MCF 10A (cell line): ENCODE results near the gene ARHGEF18. TPM values are rescaled to one million over a fixed set of nuclear protein-coding genes. Genes with fewer than 3 reads are reported as not detected.

Experiments
- BruUV-seq: library from RNA; stranded (reverse); fragments of 400-500 nt; replicated peaks from 2 replicates; lab custom pipeline; 2021; lab: Mats Ljungman, UMichigan
- CTCF ChIA-PET: fragments of 300-600 bp; sonication (Branson Sonifier 250); formaldehyde crosslinking; extraction: SDS; loops from one replicate; lab custom pipeline; 2021; ENCODE audit warnings: antibody characterized with exemption, inconsistent platforms; lab: Yijun Ruan, JAX
- POLR2A ChIA-PET: fragments of 300-600, 350-650 bp; sonication (Branson Sonifier 250); formaldehyde crosslinking; extraction: SDS; loops from one replicate; lab custom pipeline; 2020; ENCODE audit warnings: antibody characterized with exemption, inconsistent platforms; lab: Yijun Ruan, JAX
- DNase-seq: peaks from one replicate; pipeline ENCODE4 v3.0.0-alpha.2; 2018; ENCODE audit not compliant: unreplicated experiment
- H3K27ac Mint-ChIP-seq: one replicate; pipeline ENCODE4 v1.8.0; 2022; ENCODE audit warnings: mild to moderate bottlenecking, low read depth, mixed read lengths; ENCODE audit not compliant: unreplicated experiment
- H3K27me3 Mint-ChIP-seq: one replicate; pipeline ENCODE4 v1.8.0; 2022; ENCODE audit warnings: mixed read lengths; ENCODE audit not compliant: insufficient read depth, unreplicated experiment
- H3K36me3 Mint-ChIP-seq: one replicate; pipeline ENCODE4 v1.8.0; 2022; ENCODE audit warnings: mild to moderate bottlenecking, moderate library complexity, mixed read lengths; ENCODE audit not compliant: insufficient read depth, unreplicated experiment
- H3K4me1 Mint-ChIP-seq: one replicate; pipeline ENCODE4 v1.8.0; 2022; ENCODE audit warnings: mixed read lengths; ENCODE audit not compliant: insufficient read depth, unreplicated experiment
- H3K4me3 Mint-ChIP-seq: one replicate; pipeline ENCODE4 v1.8.0; 2022; ENCODE audit warnings: mild to moderate bottlenecking, moderate library complexity, mixed read lengths; ENCODE audit not compliant: unreplicated experiment
- H3K9me3 Mint-ChIP-seq: one replicate; pipeline ENCODE4 v1.8.0; 2022; ENCODE audit warnings: mixed read lengths; ENCODE audit not compliant: unreplicated experiment
- CTCF ChIP-seq: fragments of 200-600 bp; IDR thresholded peaks from one replicate; pipeline ENCODE4 v1.8.0; 2022; ENCODE audit warnings: antibody characterized with exemption, mild to moderate bottlenecking; ENCODE audit not compliant: unreplicated experiment
- intact Hi-C: fragments of 100-400 bp; cut with micrococcal nuclease; formaldehyde crosslinking; loops from 2 replicates; pipeline ENCODE4 v1.14.1; 2022
- total RNA-seq: library from RNA; stranded (reverse); gene quantifications from 2 replicates; pipeline ENCODE4 v1.2.3, GENCODE V29; 2022

Gene ARHGEF18
- total RNA-seq, 1 experiment from 2014 or later = 31.5 TPM

GRCh38 chr19:7318176-7318575, 30.6 kb upstream of the ARHGEF18 start:
- Mint-ChIP-seq H3K9me3 (no peaks in the 10 kb centered on the region), H3K27me3 (peaks cover 11% of the 10 kb centered on the region), H3K4me1 (no peaks in the 10 kb centered on the region), H3K4me3 (no peak overlapping the region), H3K36me3 (no peaks in the 10 kb centered on the region), H3K27ac (no peak overlapping the region)
- TF ChIP-seq CTCF = no peak
- ChIA-PET CTCF (no interaction called here), POLR2A (no interaction called here)
- intact Hi-C loops = no loop called here
- no TSS peak for BruUV-seq
- DNase-seq = no peak

- Mint-ChIP-seq H3K36me3 (no peaks in the 10 kb centered on the region), H3K9me3 (no peaks in the 10 kb centered on the region), H3K27me3 (peaks cover 4% of the 10 kb centered on the region), H3K4me3 (no peak overlapping the region), H3K4me1 (no peaks in the 10 kb centered on the region), H3K27ac (no peak overlapping the region)
- no TSS peak for BruUV-seq
- DNase-seq = peak; percentile 57
- peak; percentile 36 for TF ChIP-seq CTCF
- ChIA-PET CTCF (interaction anchor here (0.5 to 1.7 kb wide), 5 partner anchors 14 to 227 kb away, joined by 3 to 5 read pairs (median 4); no protein-coding TSS in a partner anchor), POLR2A (interaction anchor here (0.6 to 1.2 kb wide), 2 partner anchors 25 to 191 kb away, joined by 3 read pairs; no protein-coding TSS in a partner anchor)
- intact Hi-C loops = no loop called here
Measured at GRCh38 chr19:7326105-7326877, 22.4 kb upstream of the ARHGEF18 start.

GRCh38 chr19:7327802-7328201, 20.9 kb upstream of the ARHGEF18 start:
- BruUV-seq = no TSS peak
- H3K4me3 Mint-ChIP-seq = no peak overlapping the region
- H3K27ac Mint-ChIP-seq = no peak overlapping the region
- POLR2A ChIA-PET = no interaction called here
- H3K27me3 Mint-ChIP-seq = no peaks in the 10 kb centered on the region
- H3K36me3 Mint-ChIP-seq = no peaks in the 10 kb centered on the region
- no peak for TF ChIP-seq CTCF
- no peaks in the 10 kb centered on the region for H3K9me3 Mint-ChIP-seq
- CTCF ChIA-PET = interaction anchor here (0.8 kb wide), 1 partner anchor 179 kb away, joined by 3 read pairs; no protein-coding TSS in a partner anchor
- intact Hi-C loops = no loop called here
- no peaks in the 10 kb centered on the region for H3K4me1 Mint-ChIP-seq
- DNase-seq = no peak

- no peak overlapping the region for H3K4me3 Mint-ChIP-seq
- H3K9me3 Mint-ChIP-seq = no peaks in the 10 kb centered on the region
- no peaks in the 10 kb centered on the region for H3K36me3 Mint-ChIP-seq
- BruUV-seq = no TSS peak
- H3K27me3 Mint-ChIP-seq = peaks cover 8% of the 10 kb centered on the region
- no peak overlapping the region for H3K27ac Mint-ChIP-seq
- H3K4me1 Mint-ChIP-seq = no peaks in the 10 kb centered on the region
- ChIA-PET CTCF (interaction anchor here (0.9 to 3.0 kb wide), 2 partner anchors 12 to 180 kb away, joined by 4 to 7 read pairs; no protein-coding TSS in a partner anchor), POLR2A (no interaction called here)
- TF ChIP-seq CTCF = no peak
- DNase-seq = no peak
- intact Hi-C loops = no loop called here
Measured at GRCh38 chr19:7328647-7329046, 20.1 kb upstream of the ARHGEF18 start.
